WTC11 (cell line): ENCODE measurements around the gene KRT79.

Experiments
- ATF1 ChIP-seq: sonication (generic); formaldehyde crosslinking; IDR thresholded peaks from 2 replicates; pipeline ENCODE4 v1.8.1; 2023; ENCODE audit warnings: mild to moderate bottlenecking, moderate library complexity, missing genetic modification reagents
- ZNF416 ChIP-seq: fragments of 250-450 bp; sonication (Bioruptor Pico); IDR thresholded peaks from 2 replicates; pipeline ENCODE4 v1.9.0; 2021; ENCODE audit warnings: mild to moderate bottlenecking, inconsistent platforms

DNA sequence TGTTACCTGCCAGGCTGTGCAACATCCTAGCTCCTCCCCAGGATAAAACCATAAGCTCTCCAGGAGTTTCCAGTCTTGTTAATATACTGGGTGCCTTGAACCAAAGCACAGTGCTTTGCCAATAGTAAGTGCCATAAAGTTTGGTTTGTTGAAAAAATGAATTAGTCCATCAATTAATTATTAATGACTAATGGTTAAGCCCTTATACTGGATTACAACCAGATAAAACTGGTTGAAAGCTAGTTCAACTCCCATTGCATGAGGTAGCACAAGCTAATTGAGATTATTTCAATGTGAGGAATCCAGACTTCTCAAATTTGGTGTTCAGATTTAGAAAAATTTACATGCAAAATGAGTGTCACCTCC lies 36.6 kb downstream of the KRT79 start:
- no peak for TF ChIP-seq ZNF416 (CRISPR knock-in tag)
- TF ChIP-seq ATF1, result no peak
